ENCODE results near the gene KCNJ13. TPM values are rescaled to one million over a fixed set of nuclear protein-coding genes. Genes with fewer than 3 reads are reported as not detected.

The KCNJ13 gene
- total and polyA plus RNA-seq, 12 donors: not detected

DNA sequence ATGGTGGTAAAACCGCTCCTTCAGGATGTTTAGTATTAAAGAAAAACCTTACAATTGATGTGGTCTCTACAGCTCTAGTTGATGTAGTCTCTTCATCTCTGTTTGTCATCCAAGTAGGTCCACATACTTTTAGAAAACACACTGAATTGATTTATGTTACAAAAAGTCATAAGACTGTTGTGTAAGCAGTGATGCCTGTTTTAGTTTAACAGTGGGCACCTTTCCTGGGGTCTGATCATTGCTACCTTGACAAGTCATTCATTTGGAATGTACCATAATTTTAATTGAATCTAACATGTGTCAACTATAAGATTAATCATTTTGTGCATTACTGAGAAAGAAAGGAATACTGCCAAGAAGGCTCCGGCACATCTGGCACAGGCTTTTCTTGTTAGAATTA lies 44.9 kb downstream of the KCNJ13 start:
- Histone ChIP-seq H3K27ac (no peak overlapping the region), H3K4me1 (peaks cover 0 to 5% (median 0%) of the 10 kb centered on the region in 9 donors), H3K27me3 (no peaks in the 10 kb centered on the region), H3K9me3 (no peaks in the 10 kb centered on the region), H3K36me3 (peaks cover 0 to 84% (median 10%) of the 10 kb centered on the region in 9 donors), H3K4me3 (no peak overlapping the region)
- DNase-seq (no peak), ATAC-seq (no peak)
- WGBS, 2 donors: 89 to 94% methylated on average over 2 of the region's 2 CpGs
- TF ChIP-seq CTCF (IDR thresholded peaks at IDR 0.05): no peak
- intact Hi-C loops (cut with DNase I): no loop called here

DNA sequence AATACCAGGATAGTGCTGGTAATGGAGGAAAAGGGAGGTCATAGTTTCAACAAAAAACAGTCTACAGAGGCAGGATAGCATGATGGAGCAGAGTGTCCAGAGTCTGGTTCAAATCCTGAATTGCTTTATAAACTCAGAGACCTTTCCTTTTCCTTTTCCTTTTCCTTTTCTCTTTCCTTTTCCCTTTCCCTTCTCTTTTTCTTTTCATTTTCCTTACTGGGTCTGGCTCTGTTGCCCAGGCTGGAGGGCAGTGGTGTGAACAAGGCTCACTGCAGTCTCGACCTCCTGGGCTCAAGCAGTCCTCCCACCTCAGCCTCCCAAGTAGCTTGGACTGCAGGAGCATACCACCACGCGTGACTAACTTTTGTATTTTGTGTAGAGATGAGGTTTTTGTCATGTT lies 47.6 kb downstream of the KCNJ13 start:
- Histone ChIP-seq H3K9me3 (no peaks in the 10 kb centered on the region), H3K4me1 (peaks cover 0 to 5% (median 0%) of the 10 kb centered on the region in 9 donors), H3K27me3 (no peaks in the 10 kb centered on the region), H3K4me3 (no peak overlapping the region), H3K36me3 (peaks cover 0 to 84% (median 24%) of the 10 kb centered on the region in 9 donors), H3K27ac (no peak overlapping the region)
- TF ChIP-seq CTCF (IDR thresholded peaks at IDR 0.05): no peak
- ATAC-seq (no peak), DNase-seq (no peak)
- 95 to 96% methylated on average over 3 of the region's 3 CpGs for WGBS, 2 donors
- intact Hi-C loops (cut with DNase I): no loop called here

- intact Hi-C loops (cut with DNase I): no loop called here
- peaks cover 0 to 4% (median 0%) of the 10 kb centered on the region in 11 donors for H3K9me3 ChIP-seq
- no peaks in the 10 kb centered on the region for H3K27me3 ChIP-seq
- DNase-seq (no peak), ATAC-seq (no peak)
- H3K4me1 ChIP-seq: peaks cover 0 to 26% (median 17%) of the 10 kb centered on the region in 9 donors
- peaks cover 0 to 78% (median 24%) of the 10 kb centered on the region in 9 donors for H3K36me3 ChIP-seq
- TF ChIP-seq CTCF (IDR thresholded peaks at IDR 0.05): no peak
- no peak overlapping the region for H3K4me3 ChIP-seq
- WGBS, 2 donors: 92 to 100% methylated on average over 1 of the region's 1 CpG
- H3K27ac ChIP-seq: no peak overlapping the region
Measured at GRCh38 chr2:232723027-232723426, 53.3 kb downstream of the KCNJ13 start.

GRCh38 chr2:232721882-232722281 lies 54.5 kb downstream of the KCNJ13 start:
- Histone ChIP-seq H3K27ac (no peak overlapping the region), H3K9me3 (peaks cover 0 to 4% (median 0%) of the 10 kb centered on the region in 11 donors), H3K36me3 (peaks cover 0 to 75% (median 18%) of the 10 kb centered on the region in 9 donors), H3K27me3 (no peaks in the 10 kb centered on the region), H3K4me3 (no peak overlapping the region), H3K4me1 (peaks cover 0 to 26% (median 16%) of the 10 kb centered on the region in 9 donors)
- TF ChIP-seq CTCF (IDR thresholded peaks at IDR 0.05): no peak
- DNase-seq: no peak
- no peak for ATAC-seq
- 75 to 78% methylated on average over 2 of the region's 2 CpGs for WGBS, 2 donors
- intact Hi-C loops (cut with DNase I): no loop called here
